GM10266 (cell line): ENCODE measurements around the gene AQR.

ENCODE experiments used
- DNase-seq: peaks from one replicate; pipeline ENCODE4 v3.0.0; 2012; ENCODE audit errors: extremely low spot score
- CTCF ChIP-seq: IDR thresholded peaks from 2 replicates; pipeline ENCODE4 v1.5.1; 2012; ENCODE audit warnings: mild to moderate bottlenecking, low read depth; ENCODE audit not compliant: control insufficient read depth, insufficient read depth; ENCODE audit errors: missing control alignments

Gene AQR

GRCh38 chr15:34883042-34883441, 86.5 kb downstream of the AQR start:
- DNase-seq, result no peak
- TF ChIP-seq CTCF, result no peak

- TF ChIP-seq CTCF, result no peak
These were observed 90.4 kb downstream of the AQR start for GRCh38 chr15:34879107-34879506.

GRCh38 chr15:34876640-34877039, 92.9 kb downstream of the AQR start:
- TF ChIP-seq CTCF, result no peak
- no peak for DNase-seq

More at GRCh38 chr15:34879107-34879506, 90.4 kb downstream of the AQR start:
- DNase-seq, result no peak

DNA sequence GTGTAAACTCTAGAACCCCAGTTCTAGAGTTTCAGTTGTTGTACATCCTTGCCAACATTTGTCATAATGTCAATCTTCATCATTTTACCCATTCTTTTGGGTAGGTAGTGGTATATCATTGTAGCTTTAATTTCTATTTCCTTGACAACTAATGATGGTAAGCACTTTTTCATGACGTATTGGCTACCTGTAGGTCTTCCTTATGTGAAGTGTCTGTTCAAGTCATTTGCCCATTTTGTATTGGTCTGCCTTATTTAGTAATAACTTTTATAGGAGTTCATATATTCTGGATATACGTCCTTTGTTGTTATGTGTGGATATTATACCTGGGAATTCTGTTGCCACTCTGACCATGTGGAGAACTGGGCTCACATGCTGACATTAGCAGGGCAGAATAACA, 100.4 kb downstream of the AQR start:
- no peak for TF ChIP-seq CTCF
- no peak for DNase-seq

DNA sequence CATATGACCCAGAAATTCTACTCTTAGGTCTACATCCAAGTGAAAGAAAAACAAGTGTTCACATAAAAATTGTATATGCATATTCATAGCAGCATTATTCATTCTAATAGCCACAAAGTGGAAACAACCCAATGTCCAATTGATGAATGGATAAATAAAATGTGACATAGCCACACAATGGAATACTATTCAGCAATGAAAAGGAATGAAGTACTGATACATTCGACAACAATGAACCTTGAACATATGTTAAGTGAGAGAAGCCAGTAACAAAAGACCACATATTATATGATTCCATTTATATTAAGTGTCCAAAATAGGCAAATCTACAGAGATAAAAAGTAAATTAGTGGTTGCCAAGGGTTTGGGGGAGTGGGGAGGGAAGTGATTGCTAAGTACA, 104.0 kb downstream of the AQR start:
- DNase-seq, result no peak
- TF ChIP-seq CTCF, result no peak

GRCh38 chr15:34861214-34861613, 108.3 kb downstream of the AQR start:
- no peak for TF ChIP-seq CTCF
- no peak for DNase-seq

GRCh38 chr15:34855893-34856292, 113.6 kb downstream of the AQR start:
- no peak for TF ChIP-seq CTCF
- DNase-seq, result no peak
